M059J (cell line): Measurements from ENCODE around the gene MRGPRF. TPM values are rescaled to one million over a fixed set of nuclear protein-coding genes. Genes with fewer than 3 reads are reported as not detected.
A peak's percentile ranks its signal among the peaks of the same experiment; 100 is the strongest.

Source experiments
- DNase-seq: peaks from one replicate; pipeline ENCODE4 v3.0.0-alpha.2; 2012; ENCODE audit warnings: low read depth
- total RNA-seq: library from RNA; depleted of rRNA; stranded (reverse); fragments of >200 nt; shearing (Covaris generic); gene quantifications from 2 replicates; pipeline ENCODE4 v1.2.3, GENCODE V29; 2014

MRGPRF gene
- total RNA-seq, 1 experiment from 2014 or later = not detected

DNA sequence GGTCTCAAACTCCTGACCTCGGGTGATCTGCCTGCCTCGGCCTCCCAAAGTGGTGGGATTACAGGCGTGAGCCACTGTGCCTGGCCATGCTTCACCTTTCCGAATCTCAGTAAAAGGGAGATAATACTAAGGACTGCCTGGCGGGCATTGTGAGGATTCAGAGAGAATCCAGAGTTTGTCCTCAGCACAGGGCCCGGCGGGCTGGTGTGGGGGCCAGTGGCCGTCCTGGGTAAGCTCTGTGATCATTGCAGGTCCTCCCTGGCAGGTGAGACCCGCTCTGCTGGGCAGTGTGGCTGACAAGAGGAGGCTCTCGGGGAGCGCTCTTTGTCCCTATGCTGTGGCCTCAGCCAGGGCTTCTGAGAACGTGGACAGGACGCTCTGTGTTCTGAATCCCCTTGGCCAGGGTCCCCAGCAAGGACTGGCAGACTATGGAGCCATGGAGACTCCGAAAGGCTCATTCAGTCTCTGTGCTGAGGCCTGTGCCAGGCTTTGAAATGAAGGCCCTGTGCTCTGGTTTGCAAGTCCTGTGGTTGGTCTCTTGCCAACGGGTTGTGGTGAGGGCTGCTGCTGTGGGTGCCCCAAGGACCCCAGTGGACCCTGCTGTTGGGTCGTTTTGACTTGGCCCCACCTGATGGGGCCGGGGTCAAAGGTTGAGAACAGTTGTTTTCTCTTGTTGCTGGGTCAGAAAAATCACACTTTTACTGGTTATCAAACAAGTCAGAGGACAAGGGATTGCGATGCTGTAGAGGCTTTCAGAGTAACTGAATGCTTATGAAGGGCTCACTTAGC is 37.7 kb upstream of the MRGPRF start:
- no peak for DNase-seq

GRCh38 chr11:69049490-69049867 is 36.4 kb upstream of the MRGPRF start:
- DNase-seq = no peak

GRCh38 chr11:69048694-69049489 is 35.8 kb upstream of the MRGPRF start, which contains the start of gene TPCN2:
TPCN2 (plus strand) TSS chr11:69048932; CDS start chr11:69048998, 66 bp downstream.
- peak; percentile 91 for DNase-seq

- DNase-seq = no peak
Measured at GRCh38 chr11:69048031-69048693, 35.1 kb upstream of the MRGPRF start.

DNA sequence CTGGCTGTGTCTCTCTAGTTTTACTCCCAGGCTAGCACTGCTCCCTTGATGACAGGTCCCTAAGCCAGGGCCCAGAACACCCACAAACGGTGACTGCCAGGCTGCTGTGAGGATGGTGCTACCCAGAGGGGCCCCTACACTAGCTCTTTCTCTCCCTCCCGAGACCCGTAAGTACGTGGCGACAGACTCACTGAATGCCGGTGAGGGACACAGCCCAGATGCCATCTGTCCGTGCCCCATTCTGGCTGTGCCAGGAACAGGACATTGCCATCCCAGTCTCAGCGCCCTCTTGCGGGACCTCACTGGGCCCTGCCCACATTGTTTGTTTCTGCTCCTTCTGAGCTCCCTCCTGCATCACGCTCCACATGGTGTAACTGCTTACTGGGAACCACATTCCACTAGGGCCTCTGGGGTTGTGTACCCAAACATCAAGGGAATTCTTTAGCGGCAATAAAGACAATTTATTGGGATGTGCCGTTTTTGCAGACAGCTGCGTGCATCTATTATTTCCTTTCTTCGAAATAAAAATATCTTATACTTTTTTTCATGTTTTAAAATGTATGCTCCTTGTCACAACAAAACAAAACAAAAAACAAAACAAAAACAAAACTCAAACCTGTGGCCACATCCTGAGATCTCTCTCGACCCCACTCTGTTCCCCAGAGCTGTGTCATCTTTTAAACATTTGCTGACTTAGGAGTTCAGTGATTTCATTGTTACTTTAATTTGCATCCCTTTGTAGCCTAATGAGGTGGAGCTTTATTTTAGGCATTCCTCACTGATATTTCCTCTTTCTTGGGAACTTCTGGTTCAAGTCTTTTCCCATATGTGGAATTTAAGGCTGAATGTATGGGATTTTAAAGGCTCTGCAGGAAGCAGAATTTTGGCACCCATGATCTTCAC is 31.3 kb upstream of the MRGPRF start:
- DNase-seq = peak; percentile 83

DNA sequence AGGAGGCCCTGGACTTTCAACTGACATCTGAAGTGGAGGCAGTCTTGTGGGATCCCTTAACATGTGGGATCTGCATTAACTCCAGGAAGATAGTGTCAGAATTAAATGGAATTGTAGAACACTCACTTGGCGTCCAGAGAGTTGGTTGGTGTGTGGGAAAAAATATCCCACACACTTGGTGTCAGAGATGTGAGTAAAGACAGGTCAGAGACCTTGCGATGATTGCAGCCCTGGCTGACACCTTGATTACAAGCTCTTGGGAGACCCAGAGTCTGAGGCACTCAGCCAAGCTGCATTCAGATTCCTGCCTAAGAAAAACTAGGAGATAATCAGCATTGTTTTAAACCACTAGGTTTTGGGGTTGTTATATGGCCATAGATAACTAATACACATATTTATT is 28.5 kb upstream of the MRGPRF start:
- DNase-seq = peak; percentile 23

GRCh38 chr11:69040581-69041260 is 27.7 kb upstream of the MRGPRF start:
- DNase-seq = peak; percentile 87

DNA sequence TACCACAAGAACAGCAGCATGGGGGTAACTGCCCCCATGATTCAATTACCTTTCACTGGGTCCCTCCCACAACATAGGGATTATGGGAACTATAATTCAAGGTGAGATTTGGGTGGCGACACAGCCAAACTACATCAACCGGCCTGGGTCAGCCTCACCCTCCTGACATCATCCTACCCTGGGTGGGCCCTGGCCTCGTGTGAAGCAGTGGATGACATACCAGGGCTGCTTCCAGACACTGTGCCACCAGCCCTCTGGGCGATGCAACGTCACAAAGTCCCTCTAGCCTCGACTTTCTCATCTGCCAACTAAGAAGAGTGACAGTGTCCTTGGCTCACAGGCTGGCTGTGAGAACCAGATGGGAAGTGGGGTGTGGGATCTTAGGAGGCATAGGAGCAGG is 27.0 kb upstream of the MRGPRF start:
- DNase-seq = no peak

DNA sequence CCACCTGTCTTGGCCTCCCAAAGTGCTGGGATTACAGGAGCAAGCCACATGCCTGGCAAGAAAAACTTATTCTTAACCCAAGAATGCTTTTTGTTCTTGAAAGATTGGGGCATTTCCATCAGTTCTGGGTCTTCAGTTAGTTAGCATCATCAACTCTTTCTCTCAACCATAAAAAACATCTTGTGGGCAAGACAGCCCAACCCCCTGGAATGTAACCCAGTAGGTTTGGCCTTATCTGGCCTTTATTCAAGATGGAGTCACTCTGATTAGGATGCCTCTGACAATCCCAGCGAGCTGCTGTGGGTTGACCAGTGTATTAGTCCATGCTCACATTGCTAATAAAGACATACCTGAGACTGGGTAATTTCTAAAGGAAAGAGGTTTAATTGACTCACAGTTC is 26.5 kb upstream of the MRGPRF start:
- DNase-seq = peak; percentile 54

GRCh38 chr11:69037544-69037943 is 24.5 kb upstream of the MRGPRF start:
- DNase-seq = no peak

DNA sequence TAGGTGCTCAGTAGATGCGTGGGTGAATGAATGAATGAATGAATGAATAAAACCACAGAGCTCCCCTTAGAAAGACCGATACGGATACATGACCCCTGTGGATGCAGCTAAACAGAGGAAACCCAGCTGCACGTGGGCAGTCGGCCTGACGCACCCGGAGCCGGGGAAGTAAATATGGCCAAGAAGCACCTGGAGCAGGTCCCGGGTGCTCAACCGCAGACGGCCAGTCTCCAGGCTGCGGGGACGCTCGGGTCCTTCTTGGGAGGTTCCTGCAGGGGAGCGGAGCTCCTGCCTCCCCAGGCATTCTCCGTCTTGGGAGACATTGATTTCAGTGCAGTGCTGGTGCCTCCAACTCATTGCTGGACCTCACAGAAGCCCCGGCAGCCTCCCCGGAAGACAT is 24.0 kb upstream of the MRGPRF start:
- DNase-seq = no peak

GRCh38 chr11:69035946-69036340 is 22.9 kb upstream of the MRGPRF start:
- peak; percentile 37 for DNase-seq

GRCh38 chr11:69035150-69035945 is 22.3 kb upstream of the MRGPRF start:
- DNase-seq = no peak

DNA sequence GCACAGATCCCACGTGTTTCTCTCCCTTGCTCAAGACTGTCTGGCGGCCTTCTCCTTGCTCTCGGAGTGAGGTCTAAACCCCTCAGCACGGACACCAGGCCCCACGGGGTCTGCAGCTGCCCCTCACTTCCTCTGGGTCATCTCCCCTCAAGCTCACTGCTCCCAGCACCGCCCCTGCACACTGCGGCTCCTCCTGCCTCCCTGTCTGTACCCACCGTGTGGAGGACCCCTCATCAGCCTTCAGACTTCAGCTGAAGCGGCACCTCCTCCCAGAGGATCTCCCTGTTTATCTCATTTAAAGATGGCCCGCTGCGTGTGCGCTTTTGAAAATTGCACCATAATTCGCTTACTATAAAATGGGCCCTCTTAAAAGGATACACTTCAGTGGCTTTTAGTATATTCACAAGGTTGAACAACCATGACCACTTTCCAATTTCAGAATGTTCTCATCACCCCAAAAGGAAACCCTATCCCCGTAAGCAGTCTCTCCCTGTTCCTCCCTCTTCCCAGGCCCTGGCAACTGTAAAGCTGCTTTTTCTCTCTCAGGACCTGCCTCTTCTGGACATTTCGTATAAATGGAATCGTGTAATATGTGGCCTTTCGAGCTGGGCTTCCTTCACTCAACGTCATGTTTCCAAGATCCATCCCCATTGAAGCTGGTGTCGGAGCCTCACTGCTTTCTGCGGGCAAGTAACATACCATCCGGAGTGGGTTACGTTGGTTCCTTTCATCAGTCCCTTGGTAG is 21.2 kb upstream of the MRGPRF start:
- no peak for DNase-seq

GRCh38 chr11:69033431-69033830 is 20.4 kb upstream of the MRGPRF start:
- DNase-seq = no peak

GRCh38 chr11:69032833-69033232 is 19.8 kb upstream of the MRGPRF start:
- no peak for DNase-seq

- DNase-seq = no peak
Measured at GRCh38 chr11:69030301-69030700, 17.3 kb upstream of the MRGPRF start.

DNA sequence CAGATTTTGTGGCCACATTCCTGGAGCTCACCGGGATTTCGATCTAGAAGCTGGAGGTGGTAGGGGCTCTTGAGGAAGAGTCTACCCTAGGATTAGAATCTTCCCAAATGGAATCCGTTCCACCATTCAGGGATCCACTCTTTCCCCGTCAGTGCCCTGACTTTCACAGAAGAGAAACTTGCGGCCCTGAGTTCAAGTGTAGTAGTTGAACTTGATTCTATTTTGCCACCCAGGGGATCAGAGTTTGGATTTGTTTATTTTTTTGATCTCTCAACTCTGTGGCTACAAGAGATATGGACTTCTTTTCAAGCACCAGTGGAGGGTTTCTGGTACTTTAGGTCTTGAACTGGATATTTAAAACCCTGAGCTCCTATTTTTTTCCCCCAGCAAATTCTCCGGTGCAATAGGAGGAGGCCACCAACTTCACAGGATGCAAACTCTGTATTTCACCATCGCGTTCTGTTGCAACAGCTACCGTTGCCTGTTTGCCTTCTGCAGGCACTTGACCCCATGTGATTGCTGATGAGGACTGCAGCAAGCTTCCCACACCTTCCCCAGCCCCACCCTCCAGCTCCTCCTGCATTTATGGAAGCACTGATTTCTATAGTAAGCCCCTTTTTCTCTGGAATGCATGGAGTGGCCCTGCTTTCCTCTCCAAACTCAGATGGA is 14.8 kb upstream of the MRGPRF start:
- DNase-seq = no peak

DNA sequence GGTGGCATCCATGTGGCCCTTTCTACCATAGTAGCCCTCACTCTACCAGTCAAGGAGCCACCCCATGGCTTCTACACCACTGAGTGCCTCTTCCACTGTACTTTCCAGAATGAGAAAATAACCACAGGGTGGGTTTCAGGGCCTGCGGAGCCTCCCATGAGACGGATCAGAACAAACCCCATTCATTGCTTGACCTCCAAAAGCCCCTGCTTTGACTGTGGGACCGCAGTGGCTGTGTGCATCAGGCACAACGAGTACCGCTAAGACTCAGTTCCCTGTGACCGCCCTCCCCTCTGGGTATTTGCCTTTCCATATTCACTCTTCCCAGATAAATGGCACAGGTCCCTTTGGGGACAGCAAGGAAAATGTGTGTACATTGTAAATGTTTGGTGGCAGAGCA is 11.5 kb upstream of the MRGPRF start:
- DNase-seq = no peak
